ES-I3 (cell line): ENCODE results near the gene FRMD4B.
"Not testable (repeated sequence)": the region's sequence is repeated elsewhere in the genome, so short reads cannot be mapped to it uniquely, and the experiment has no call there.

Source experiments
- H3K36me3 ChIP-seq: 2 replicates; pipeline ENCODE4 v1.6.1; 2013; ENCODE audit warnings: mild to moderate bottlenecking, low read length, control low read depth, moderate library complexity; ENCODE audit not compliant: insufficient read depth
- H3K4me1 ChIP-seq: 2 replicates; pipeline ENCODE4 v1.6.1; 2013; ENCODE audit warnings: mild to moderate bottlenecking, control low read depth, low read length; ENCODE audit not compliant: insufficient read depth
- H3K9ac ChIP-seq: 2 replicates; pipeline ENCODE4 v1.6.1; 2013; ENCODE audit warnings: low read depth, mild to moderate bottlenecking, low read length, moderate library complexity
- H3K9me3 ChIP-seq: 2 replicates; pipeline ENCODE4 v1.6.1; 2013; ENCODE audit warnings: mild to moderate bottlenecking, low read length, moderate library complexity; ENCODE audit not compliant: control insufficient read depth, insufficient read depth

The FRMD4B gene

DNA sequence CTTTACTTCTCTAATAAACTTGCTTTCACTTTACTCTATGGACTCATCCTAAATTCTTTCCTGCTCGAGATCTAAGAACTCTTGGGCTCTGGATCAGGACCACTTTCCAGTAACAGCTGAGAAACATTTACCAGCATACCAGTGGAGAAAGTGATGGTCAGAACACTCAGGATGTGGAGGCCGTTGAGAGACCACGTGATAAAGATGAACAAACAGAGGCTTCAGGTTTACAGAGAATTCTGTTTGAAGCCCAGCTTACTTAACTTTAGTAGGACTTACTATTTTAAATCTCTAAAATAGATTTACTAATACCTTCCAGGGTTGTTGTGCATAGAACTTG, 57.0 kb downstream of the FRMD4B start:
- Histone ChIP-seq H3K9ac (no peak overlapping the region), H3K36me3 (no peaks in the 10 kb centered on the region), H3K9me3 (no peaks in the 10 kb centered on the region), H3K4me1 (no peaks in the 10 kb centered on the region; the same call in 1 of the 2 replicates)

DNA sequence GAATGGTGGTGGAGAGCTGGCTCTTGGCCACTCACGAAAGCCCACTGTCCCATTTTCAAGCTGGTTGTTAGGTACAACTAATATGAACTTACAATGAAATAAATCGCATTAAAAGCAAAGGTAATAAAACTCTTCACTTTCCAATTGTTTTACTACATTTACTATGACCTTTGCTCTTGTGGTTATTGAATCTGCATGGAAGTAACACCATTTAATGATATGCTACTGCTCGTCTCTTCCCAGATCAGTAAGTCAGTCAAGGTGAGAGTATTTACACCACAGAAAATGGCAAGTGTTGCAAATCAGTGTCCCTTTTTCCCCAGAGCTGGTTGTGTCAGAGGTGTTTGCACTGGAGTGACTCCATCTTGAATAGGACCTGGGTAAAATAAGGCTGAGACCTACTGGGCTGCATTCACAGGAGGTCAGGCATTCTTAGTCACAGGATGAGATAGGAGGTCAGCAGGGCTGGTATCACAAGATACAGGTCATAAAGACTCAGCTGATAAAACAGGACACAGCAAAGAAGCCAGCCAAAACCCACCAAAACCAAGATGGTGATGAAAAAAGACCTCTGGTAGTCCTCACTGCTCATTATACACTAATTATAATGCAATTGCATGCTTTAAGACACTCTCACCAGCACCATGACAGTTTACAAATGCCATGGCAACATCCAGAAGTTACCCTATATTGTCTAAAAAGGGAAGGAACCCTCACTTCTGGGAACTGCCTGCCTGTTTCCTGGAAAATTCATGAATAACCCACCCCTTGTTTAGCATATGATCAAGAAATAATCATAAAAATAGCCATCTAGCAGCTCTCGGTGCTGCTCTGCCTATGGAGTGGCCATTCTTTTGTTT, 57.6 kb downstream of the FRMD4B start:
- Histone ChIP-seq H3K9ac (no peak overlapping the region), H3K36me3 (no peaks in the 10 kb centered on the region), H3K4me1 (no peaks in the 10 kb centered on the region; the same call in 1 of the 2 replicates), H3K9me3 (no peaks in the 10 kb centered on the region)

DNA sequence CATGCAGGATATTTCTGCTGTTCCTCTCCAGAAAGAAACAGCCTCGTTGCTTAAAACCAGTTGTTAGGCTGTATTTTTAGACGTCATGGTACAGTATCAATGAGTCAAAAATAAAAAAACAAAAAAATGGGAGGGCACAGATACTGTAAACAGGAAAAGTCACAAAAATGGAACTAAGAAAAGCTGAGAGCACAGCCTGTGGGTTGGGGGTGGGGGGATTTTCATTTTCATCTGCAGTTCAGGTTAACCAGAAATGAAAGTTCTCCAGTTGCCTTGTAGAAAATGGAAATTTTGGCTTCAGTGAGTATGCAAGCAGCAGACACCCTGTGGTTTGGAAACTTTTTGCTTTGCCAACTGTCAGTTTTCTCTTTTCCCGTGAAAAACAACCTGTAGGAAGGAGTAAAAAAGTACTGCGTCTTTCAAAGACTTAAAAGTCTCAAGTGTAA, 59.0 kb downstream of the FRMD4B start:
- no peaks in the 10 kb centered on the region for H3K9me3 ChIP-seq
- H3K9ac ChIP-seq = no peak overlapping the region
- H3K4me1 ChIP-seq = no peaks in the 10 kb centered on the region; the same call in 1 of the 2 replicates
- no peaks in the 10 kb centered on the region for H3K36me3 ChIP-seq

DNA sequence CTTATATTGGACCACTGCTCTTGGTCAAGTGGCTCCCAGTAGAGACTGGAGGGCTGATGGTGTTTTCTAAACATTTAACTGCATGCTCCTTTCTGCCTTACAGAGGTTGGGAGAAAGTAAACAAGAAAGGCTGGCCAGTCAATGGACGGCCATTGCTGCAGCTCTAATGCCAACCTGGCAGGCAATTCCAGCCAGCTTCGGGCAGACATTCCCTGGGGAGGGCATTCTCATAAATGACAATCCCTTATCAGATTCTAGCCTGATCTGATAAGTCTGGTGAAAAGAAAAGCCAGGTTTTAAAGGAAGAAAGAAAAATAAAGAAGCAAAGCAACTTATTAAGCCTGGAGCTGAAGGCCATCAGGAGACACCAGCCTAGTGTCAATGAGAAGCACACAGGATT, 60.7 kb downstream of the FRMD4B start:
- H3K9me3 ChIP-seq = no peaks in the 10 kb centered on the region
- H3K9ac ChIP-seq = no peak overlapping the region
- no peaks in the 10 kb centered on the region for H3K36me3 ChIP-seq
- H3K4me1 ChIP-seq = peaks cover 3% of the 10 kb centered on the region

DNA sequence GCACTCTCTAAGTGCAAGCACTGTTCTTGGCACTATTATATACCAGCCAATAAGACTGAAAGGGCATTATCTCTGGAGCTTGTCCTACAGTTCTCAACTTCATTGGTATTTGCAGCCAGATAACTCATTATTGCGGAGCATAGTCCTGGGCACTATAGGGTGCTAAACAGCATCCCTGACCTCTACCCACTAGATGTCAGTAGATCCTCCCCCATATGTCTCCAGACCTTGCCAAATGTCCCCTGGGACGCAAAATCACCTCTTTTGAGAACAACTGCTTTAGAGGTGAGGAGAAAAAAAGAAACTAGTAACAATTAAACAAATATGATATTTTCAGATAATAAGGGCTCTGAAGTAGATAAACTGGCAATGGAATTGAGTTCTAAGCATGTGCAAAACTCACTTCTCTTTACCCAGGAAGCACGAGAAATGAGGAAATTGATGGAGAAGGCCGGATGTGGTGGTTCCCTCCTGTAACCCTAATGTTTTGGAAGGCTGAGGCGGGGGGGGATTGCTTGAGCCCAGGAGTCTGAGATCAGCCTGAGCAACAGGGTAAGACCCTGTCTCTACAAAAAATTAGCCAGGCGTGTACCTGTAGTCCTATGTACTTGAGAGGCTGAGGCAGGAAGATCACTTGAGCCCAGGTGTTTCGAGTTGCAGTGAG, 61.4 kb downstream of the FRMD4B start:
- Histone ChIP-seq H3K36me3 (no peaks in the 10 kb centered on the region), H3K9ac (no peak overlapping the region), H3K4me1 (peaks cover 3% of the 10 kb centered on the region)

DNA sequence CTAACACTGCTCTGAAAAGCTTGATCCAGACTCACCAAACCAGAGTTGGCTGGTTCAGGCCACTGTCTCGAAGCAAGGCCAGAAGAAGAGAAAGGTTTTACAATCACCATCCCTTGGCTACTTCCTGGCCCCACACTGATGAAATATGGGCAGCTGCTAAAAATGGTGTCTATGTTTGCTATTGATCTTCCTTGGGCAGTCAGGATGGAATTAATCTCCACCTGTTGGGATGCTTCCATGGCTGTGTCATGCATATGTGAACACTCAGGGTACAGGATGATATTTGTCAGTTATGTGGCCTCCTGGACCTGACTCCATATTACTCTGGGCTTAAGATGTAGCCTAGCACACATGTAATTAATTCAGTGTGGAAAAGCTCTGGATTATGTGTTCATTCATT, 61.9 kb downstream of the FRMD4B start:
- Histone ChIP-seq H3K9ac (no peak overlapping the region), H3K4me1 (peaks cover 3% of the 10 kb centered on the region), H3K9me3 (no peaks in the 10 kb centered on the region), H3K36me3 (no peaks in the 10 kb centered on the region)

More for the DNA sequence above, 61.4 kb downstream of the FRMD4B start:
- no peaks in the 10 kb centered on the region for H3K9me3 ChIP-seq

DNA sequence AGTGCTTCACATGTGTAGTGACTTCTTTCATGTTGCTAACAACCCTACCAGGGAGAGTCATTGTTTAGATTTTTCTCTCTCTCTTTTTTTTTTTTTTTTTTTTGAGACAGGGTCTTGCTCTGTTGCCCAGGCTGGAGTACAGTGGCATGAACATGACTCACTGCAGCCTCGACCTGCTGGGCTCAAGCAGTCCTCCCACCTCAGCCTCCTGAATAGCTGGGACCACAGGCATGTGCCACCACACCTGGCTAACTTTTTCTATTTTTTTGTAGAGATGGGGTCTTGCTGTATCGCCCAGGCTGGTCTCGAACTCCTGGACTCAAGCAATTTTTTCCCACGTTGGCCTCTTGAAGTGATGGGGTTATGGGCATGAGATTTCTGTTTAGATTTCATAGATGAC, 63.4 kb downstream of the FRMD4B start:
- not testable (repeated sequence) for H3K9me3 ChIP-seq, H3K9ac ChIP-seq, H3K4me1 ChIP-seq, H3K36me3 ChIP-seq

DNA sequence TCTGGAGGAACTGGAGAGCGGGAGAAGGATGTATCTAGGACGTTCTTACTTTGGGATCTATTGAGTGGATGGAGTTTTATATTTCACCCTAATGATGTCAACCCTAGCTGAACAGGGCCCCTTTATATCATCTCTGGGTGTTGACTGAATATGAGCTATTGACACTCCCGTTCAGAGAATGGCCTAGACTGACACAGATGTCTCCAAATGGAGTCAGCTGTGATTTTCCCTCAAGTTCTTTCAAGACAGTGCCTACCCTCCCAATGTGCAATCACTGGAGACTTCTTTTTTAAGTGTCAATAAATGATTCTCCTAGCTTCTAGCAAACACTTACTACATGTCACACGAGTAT, 63.8 kb downstream of the FRMD4B start:
- no peaks in the 10 kb centered on the region for H3K36me3 ChIP-seq
- peaks cover 3% of the 10 kb centered on the region; the same call in 1 of the 2 replicates for H3K4me1 ChIP-seq
- no peak overlapping the region for H3K9ac ChIP-seq
- H3K9me3 ChIP-seq = no peaks in the 10 kb centered on the region

DNA sequence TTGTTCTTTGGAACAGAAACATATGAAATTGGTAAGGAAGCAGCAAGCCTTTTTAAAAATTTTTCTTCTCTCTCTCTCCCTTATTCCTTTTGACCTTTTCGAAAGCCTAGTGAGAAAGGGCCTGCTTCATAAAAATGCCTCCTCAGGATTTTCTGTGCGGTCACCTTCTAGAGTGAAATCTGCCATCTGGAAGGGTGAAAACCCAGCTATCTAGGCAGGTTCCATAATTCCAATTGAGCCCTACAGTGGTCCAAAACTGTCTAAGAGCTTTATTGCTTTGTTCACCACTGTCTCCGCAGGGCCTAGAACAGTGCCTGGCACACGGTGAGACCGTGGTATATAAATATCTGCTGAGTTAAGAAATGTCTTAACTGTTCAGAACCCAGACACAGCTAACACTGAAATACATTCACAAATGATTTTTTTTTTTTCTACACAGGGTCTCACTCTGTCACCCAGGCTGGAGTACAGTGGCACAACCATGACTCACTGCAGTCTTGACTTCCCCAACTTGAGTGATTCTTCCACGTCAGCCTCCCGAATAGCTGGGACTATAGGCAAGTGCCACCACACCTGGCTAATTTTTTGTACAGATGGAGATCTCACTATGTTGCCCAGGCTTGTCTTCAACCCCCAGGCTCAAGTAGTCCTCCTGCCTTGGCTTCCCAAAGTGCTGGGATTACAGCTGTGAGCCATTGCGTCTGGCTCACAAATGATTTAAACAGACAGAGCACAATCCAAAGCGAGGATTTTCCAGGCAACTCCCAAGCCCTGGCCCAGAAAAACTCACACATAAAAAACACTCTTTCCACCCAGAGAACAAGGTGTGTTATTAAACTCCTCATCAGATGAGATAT, 64.4 kb downstream of the FRMD4B start:
- no peaks in the 10 kb centered on the region for H3K36me3 ChIP-seq
- H3K9me3 ChIP-seq = no peaks in the 10 kb centered on the region
- no peak overlapping the region for H3K9ac ChIP-seq
- H3K4me1 ChIP-seq = peaks cover 3% of the 10 kb centered on the region; the same call in 1 of the 2 replicates

DNA sequence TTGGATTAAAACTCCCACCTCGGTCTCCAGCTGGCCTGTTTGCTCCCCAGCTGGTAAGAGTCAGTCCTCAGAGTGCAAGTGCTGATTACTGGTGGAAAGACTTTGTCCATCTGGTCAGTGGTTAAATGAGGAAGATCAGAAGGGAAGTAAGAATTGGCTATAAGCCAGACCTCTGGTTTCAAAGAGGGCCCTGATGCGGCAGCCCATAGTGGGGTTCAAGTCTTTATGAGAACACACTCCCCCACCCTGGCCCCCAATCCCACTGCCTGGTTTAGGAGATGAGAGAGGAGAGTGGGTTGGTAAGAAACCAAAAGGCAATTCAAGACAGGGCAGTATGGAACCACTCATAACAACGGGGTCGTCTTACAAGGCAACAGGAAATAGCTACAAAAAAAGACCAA, 65.0 kb downstream of the FRMD4B start:
- Histone ChIP-seq H3K9ac (no peak overlapping the region), H3K4me1 (peaks cover 3% of the 10 kb centered on the region; the same call in 1 of the 2 replicates), H3K9me3 (no peaks in the 10 kb centered on the region), H3K36me3 (no peaks in the 10 kb centered on the region)

DNA sequence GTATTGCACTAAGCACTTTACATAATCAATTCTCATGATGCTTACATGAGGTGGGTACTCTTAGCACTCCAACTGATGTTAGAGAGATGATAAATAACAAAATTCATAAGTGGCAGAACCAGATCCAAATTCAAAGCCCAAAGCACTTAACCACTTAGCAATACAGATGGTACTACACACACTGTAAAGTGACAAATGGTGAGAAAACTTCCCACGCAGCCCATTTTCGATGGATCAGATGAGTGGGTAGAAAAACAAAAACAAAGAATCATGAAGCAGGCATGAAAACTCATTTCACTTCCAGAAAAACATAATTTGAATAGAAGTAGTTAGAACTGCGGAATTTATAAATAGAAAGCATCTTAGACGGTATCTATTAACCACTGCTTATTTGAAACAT, 66.2 kb downstream of the FRMD4B start:
- Histone ChIP-seq H3K9ac (no peak overlapping the region), H3K4me1 (peaks cover 3% of the 10 kb centered on the region; the same call in 1 of the 2 replicates), H3K9me3 (no peaks in the 10 kb centered on the region), H3K36me3 (no peaks in the 10 kb centered on the region)

DNA sequence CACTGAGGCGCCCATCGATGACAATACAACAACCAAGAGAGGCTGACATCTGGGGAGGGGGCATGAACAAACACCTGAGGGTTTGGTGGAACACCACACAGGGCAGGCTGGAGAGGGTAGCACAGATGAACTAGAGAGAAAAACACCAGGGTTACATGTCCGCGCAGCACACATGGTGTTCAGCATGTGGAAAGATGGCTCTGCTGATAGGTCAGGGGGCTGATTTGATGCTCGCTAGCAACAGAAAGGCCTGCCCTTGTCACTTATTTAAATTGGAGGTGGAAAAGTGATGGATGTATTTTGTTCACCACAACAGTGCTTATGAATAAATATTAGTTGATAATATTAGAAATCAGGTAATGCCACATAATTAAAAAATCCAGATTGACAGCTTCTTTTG, 67.5 kb downstream of the FRMD4B start:
- H3K36me3 ChIP-seq = no peaks in the 10 kb centered on the region
- H3K4me1 ChIP-seq = peaks cover 3% of the 10 kb centered on the region; the same call in 1 of the 2 replicates
- H3K9me3 ChIP-seq = no peaks in the 10 kb centered on the region
- no peak overlapping the region for H3K9ac ChIP-seq

DNA sequence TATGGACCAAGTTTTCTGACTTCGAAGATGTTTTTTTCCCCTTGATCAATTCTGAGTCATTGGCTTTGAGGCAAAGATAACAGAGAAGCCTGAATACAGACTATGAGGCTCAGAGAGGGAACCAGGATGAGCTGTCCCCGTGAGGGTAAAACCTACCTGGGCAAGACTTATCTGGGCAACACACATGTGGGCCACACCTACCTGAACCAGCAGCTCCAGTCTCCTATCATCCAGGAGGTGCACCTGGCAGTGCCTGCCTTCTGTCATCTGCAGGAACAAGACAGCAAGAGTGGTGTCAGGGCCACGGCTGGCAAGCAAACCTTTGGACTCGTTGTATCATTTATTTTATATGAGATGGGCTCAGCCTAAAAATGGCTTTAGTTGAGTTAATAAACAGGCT, 72.6 kb downstream of the FRMD4B start:
- H3K9me3 ChIP-seq = no peaks in the 10 kb centered on the region
- H3K9ac ChIP-seq = no peak overlapping the region
- H3K4me1 ChIP-seq = no peaks in the 10 kb centered on the region
- H3K36me3 ChIP-seq = no peaks in the 10 kb centered on the region

DNA sequence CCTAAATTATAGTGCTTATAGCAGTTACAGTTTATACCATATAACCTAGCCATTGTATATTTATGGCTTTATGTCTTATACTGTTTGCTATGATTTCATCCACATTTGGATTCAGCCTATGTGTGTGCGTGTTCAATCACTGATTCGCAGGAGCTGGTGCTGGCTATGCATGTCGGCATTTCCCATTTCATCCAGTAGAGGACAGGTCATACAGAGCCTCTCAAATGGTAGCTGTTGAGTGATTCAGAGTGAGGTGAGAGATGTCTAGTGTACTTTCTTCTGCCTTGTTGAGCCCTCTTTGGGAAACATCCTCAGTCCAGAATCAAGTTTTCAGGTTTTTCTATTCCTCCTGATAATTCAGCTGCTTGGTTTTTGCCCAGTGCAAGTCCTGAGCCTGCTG, 76.1 kb downstream of the FRMD4B start:
- H3K9me3 ChIP-seq = no peaks in the 10 kb centered on the region
- H3K9ac ChIP-seq = no peak overlapping the region

More for the DNA sequence above, 76.1 kb downstream of the FRMD4B start:
- no peaks in the 10 kb centered on the region for H3K4me1 ChIP-seq
- H3K36me3 ChIP-seq = no peaks in the 10 kb centered on the region
